ENCODE measurements around the gene MTRFR.

Gene MTRFR

DNA sequence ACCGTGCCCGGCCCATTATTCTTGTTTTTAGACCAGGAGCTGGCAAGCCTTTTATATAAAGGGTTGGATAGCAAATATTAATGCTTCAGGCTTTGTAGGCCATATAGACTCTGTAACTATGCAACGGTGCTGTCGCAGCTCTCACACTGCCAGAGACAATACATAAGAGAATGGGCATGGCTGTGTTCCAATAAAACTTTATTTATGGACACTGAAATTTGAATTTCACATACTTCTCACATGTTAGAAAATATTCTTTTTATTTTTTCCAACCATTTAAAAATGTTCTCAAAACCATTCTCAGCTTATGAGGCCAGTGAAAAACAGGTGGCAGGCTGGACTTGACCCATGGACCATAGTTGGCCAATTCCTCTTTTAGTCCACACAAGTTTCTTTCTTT lies 51.4 kb downstream of the MTRFR start:
- Mint-ChIP-seq H3K4me1 (peaks cover 14% of the 10 kb centered on the region), H3K4me3 (no peak overlapping the region), H3K9me3 (no peaks in the 10 kb centered on the region), H3K27me3 (ENCODE audit: low read depth, poor library complexity) (peaks cover 3% of the 10 kb centered on the region), H3K27ac (no peak overlapping the region), H3K36me3 (ENCODE audit: low read depth) (peaks cover 12% of the 10 kb centered on the region)
- TF ChIP-seq, protein P1, sequence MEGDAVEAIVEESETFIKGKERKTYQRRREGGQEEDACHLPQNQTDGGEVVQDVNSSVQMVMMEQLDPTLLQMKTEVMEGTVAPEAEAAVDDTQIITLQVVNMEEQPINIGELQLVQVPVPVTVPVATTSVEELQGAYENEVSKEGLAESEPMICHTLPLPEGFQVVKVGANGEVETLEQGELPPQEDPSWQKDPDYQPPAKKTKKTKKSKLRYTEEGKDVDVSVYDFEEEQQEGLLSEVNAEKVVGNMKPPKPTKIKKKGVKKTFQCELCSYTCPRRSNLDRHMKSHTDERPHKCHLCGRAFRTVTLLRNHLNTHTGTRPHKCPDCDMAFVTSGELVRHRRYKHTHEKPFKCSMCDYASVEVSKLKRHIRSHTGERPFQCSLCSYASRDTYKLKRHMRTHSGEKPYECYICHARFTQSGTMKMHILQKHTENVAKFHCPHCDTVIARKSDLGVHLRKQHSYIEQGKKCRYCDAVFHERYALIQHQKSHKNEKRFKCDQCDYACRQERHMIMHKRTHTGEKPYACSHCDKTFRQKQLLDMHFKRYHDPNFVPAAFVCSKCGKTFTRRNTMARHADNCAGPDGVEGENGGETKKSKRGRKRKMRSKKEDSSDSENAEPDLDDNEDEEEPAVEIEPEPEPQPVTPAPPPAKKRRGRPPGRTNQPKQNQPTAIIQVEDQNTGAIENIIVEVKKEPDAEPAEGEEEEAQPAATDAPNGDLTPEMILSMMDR (IDR thresholded peaks at IDR 0.05) = no peak
- no peak for DNase-seq

DNA sequence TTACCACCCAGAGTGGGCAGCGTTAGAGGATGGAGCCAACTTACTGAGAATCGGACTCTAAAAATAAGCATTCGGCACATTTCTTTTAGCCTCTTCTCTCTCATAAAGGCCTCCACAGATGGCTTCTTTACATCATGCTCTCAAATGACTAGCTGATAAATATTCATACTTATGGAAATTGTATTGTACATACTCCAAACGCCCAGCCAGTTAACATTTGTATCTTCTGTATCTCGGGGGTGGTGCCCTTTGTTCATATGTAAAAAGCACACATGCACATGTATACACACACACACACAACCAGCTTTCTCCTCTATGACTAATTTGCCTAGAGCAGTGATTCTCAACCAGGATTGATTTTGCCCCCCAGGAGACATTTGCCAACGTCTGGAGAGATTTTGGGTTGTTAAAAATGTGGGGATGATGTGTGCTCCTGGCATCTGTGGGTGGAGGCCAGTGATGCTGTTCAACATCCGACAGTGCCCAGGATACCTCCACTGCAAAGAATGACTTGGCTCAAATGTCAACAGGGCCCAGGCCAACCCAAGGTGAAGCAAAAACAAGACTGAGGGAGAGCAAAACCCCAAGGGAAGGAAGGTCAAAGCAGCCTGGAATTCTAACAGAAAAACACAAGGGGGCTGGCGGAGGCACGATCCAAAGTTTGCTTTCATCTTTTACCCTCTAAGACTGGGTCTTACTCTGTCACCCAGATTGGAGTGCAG lies 53.6 kb downstream of the MTRFR start:
- H3K36me3 Mint-ChIP-seq (ENCODE audit: low read depth) = peaks cover 25% of the 10 kb centered on the region
- H3K27ac Mint-ChIP-seq = peak overlapping the region; percentile 49
- H3K9me3 Mint-ChIP-seq = no peaks in the 10 kb centered on the region
- H3K4me3 Mint-ChIP-seq = no peak overlapping the region
- no peak for DNase-seq
- H3K4me1 Mint-ChIP-seq = peaks cover 14% of the 10 kb centered on the region
- peaks cover 5% of the 10 kb centered on the region for H3K27me3 Mint-ChIP-seq (ENCODE audit: low read depth, poor library complexity)
- TF ChIP-seq, protein P1 (IDR thresholded peaks at IDR 0.05) = no peak

DNA sequence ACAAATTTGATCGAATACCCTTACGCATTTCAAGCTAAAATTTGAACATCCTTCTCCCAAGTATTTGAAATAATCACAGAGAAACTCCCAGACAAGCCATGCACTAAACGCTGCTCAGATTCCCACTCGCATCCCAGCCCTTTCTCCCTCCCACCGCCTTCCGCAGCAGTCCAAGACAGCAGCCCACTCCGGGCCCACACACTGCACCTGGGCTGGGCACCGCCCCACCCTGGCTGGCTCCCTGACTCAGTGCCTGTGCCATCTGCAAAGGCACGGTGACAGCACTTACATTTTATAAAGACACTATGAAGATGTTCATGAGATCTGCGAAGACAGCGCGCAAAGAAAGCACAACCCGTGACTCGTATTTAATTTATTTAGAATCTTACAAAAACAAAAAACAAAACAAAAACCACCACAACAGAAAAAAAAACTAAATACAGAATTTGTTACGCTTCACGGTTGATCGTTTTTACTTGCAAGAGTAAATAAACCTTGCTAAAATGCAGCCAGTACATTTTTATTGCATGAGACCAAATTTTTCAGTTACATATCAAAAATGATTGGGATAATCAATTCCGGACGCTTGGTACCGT lies 55.6 kb downstream of the MTRFR start:
- Mint-ChIP-seq H3K4me3 (no peak overlapping the region), H3K27ac (peak overlapping the region; percentile 93), H3K4me1 (peaks cover 14% of the 10 kb centered on the region), H3K27me3 (ENCODE audit: low read depth, poor library complexity) (peaks cover 5% of the 10 kb centered on the region), H3K9me3 (no peaks in the 10 kb centered on the region), H3K36me3 (ENCODE audit: low read depth) (peaks cover 30% of the 10 kb centered on the region)
- DNase-seq = no peak
- TF ChIP-seq, protein P1 (IDR thresholded peaks at IDR 0.05) = no peak

DNA sequence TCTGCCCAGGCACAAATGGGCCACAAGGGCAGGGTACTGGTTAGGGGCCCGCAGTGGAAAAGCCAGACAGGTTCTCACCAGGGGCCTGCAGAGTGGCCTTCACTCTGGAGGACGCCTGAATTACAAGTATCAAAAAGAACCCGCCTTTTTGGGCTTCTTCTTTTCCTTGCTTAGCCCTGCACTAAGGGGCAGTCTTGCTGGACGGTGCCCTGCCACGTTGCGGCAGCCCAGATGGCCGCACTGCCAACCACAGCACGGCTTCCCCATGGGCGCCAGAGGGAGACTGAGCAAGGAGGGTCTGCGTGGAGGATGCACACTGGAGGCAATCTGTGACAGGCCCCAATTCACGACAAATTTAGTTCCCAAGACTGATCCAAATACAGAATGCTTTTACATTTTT lies 56.7 kb downstream of the MTRFR start:
- no peak overlapping the region for H3K27ac Mint-ChIP-seq
- TF ChIP-seq, protein P1 (IDR thresholded peaks at IDR 0.05) = no peak
- peaks cover 5% of the 10 kb centered on the region for H3K27me3 Mint-ChIP-seq (ENCODE audit: low read depth, poor library complexity)
- no peaks in the 10 kb centered on the region for H3K9me3 Mint-ChIP-seq
- H3K36me3 Mint-ChIP-seq (ENCODE audit: low read depth) = peaks cover 40% of the 10 kb centered on the region
- no peak overlapping the region for H3K4me3 Mint-ChIP-seq
- peaks cover 14% of the 10 kb centered on the region for H3K4me1 Mint-ChIP-seq
- DNase-seq = no peak

DNA sequence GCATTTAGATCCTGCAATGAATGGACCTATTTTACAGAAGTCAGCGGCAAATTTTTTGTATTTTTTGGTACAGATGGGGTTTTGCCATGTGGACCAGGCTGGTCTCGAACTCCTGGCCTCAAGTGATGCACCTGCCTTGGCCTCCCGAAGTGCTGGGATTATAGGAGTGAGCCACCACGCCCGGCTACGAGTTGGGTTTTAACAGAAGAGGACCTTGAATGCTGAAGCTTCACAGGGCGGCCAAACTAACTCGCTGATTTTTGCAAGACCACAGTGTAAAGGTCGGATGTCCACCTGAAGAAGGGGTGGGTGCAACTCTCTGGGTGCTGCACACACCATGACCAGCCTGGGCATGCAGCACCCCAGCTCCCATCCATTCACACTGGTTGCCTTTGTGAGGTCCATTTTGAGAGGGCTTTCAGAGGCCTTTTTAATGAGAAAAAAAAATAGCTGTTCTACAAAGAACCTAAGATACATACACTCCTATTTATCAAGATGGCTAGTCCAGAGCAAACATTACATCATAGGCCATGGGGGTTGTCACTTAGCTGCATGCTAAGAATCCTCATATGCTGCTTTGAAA lies 60.0 kb downstream of the MTRFR start:
- H3K36me3 Mint-ChIP-seq (ENCODE audit: low read depth) = peaks cover 61% of the 10 kb centered on the region
- DNase-seq = no peak
- TF ChIP-seq, protein P1 (IDR thresholded peaks at IDR 0.05) = no peak
- H3K9me3 Mint-ChIP-seq = no peaks in the 10 kb centered on the region
- no peak overlapping the region for H3K27ac Mint-ChIP-seq
- H3K4me3 Mint-ChIP-seq = no peak overlapping the region
- peaks cover 9% of the 10 kb centered on the region for H3K4me1 Mint-ChIP-seq
- peaks cover 2% of the 10 kb centered on the region for H3K27me3 Mint-ChIP-seq (ENCODE audit: low read depth, poor library complexity)

Data from nephron progenitor cell (in vitro differentiated cells).